ENCODE data around the gene SPECC1.
A peak's percentile ranks its signal among the peaks of the same experiment; 100 is the strongest.
"Not testable (repeated sequence)": the region's sequence is repeated elsewhere in the genome, so short reads cannot be mapped to it uniquely, and the experiment has no call there.

The SPECC1 gene

GRCh38 chr17:20074001-20074400 is 64.8 kb downstream of the SPECC1 start:
- Histone ChIP-seq H3K27me3 (ENCODE audit: insufficient read depth, poor library complexity, severe bottlenecking) (no peaks in the 10 kb centered on the region), H3K4me3 (replicated peaks; ENCODE audit: insufficient read depth, low read length) (peak overlapping the region; percentile 51), H3K27ac (replicated peaks) (peak overlapping the region; percentile 69)
- peak in 1 of 2 experiments; percentile 10 for DNase-seq (ENCODE audit: low read depth in 1 of 2, low spot score in 1 of 2)
- TF ChIP-seq GABPA (IDR thresholded peaks at IDR 0.05; ENCODE audit: low read depth) (no peak), POLR2AphosphoS5 (IDR thresholded peaks at IDR 0.05; ENCODE audit: low read depth) (no peak), SPI1 (IDR thresholded peaks at IDR 0.05; ENCODE audit: borderline replicate concordance, low read depth) (no peak), CTCF (IDR thresholded peaks at IDR 0.05; ENCODE audit: insufficient read depth, low read length) (no peak), REST (IDR thresholded peaks at IDR 0.05; ENCODE audit: insufficient replicate concordance, low read depth) (no peak)

- Histone ChIP-seq H3K27ac (replicated peaks) (peak overlapping the region; percentile 69), H3K27me3 (ENCODE audit: insufficient read depth, poor library complexity, severe bottlenecking) (no peaks in the 10 kb centered on the region), H3K4me3 (replicated peaks; ENCODE audit: insufficient read depth, low read length) (peak overlapping the region; percentile 51)
- peak in 1 of 2 experiments; percentile 9 for DNase-seq (ENCODE audit: low read depth in 1 of 2, low spot score in 1 of 2)
- TF ChIP-seq SPI1 (IDR thresholded peaks at IDR 0.05; ENCODE audit: borderline replicate concordance, low read depth) (no peak), POLR2AphosphoS5 (IDR thresholded peaks at IDR 0.05; ENCODE audit: low read depth) (no peak), REST (IDR thresholded peaks at IDR 0.05; ENCODE audit: insufficient replicate concordance, low read depth) (no peak), GABPA (IDR thresholded peaks at IDR 0.05; ENCODE audit: low read depth) (no peak), CTCF (IDR thresholded peaks at IDR 0.05; ENCODE audit: insufficient read depth, low read length) (no peak)
Measured at GRCh38 chr17:20074489-20074888, 65.3 kb downstream of the SPECC1 start.

GRCh38 chr17:20076137-20076536 is 67.0 kb downstream of the SPECC1 start:
- not testable (repeated sequence) for H3K27me3 ChIP-seq (ENCODE audit: insufficient read depth, poor library complexity, severe bottlenecking); H3K27ac ChIP-seq (replicated peaks); H3K4me3 ChIP-seq (replicated peaks; ENCODE audit: insufficient read depth, low read length); DNase-seq (ENCODE audit: low read depth in 1 of 2, low spot score in 1 of 2)

GRCh38 chr17:20077978-20078685 is 69.0 kb downstream of the SPECC1 start:
- no peaks in the 10 kb centered on the region for H3K27me3 ChIP-seq (ENCODE audit: insufficient read depth, poor library complexity, severe bottlenecking)
- no peak overlapping the region for H3K4me3 ChIP-seq (replicated peaks; ENCODE audit: insufficient read depth, low read length)
- no peak for DNase-seq (ENCODE audit: low read depth in 1 of 2, low spot score in 1 of 2)
- no peak for TF ChIP-seq SPI1 (IDR thresholded peaks at IDR 0.05; ENCODE audit: borderline replicate concordance, low read depth)
- TF ChIP-seq POLR2AphosphoS5 (IDR thresholded peaks at IDR 0.05; ENCODE audit: low read depth): no peak
- TF ChIP-seq GABPA (IDR thresholded peaks at IDR 0.05; ENCODE audit: low read depth): no peak
- no peak for TF ChIP-seq CTCF (IDR thresholded peaks at IDR 0.05; ENCODE audit: insufficient read depth, low read length)
- TF ChIP-seq REST (IDR thresholded peaks at IDR 0.05; ENCODE audit: insufficient replicate concordance, low read depth): no peak
- no peak overlapping the region for H3K27ac ChIP-seq (replicated peaks)

Measured in HL-60 (cell line).